Adipose tissue (tissue), 3 donors: Measurements from ENCODE around the gene MGAT4B. TPM values are rescaled to one million over a fixed set of nuclear protein-coding genes. Genes with fewer than 3 reads are reported as not detected.

ENCODE experiments used
- H3K27ac ChIP-seq: one replicate; pipeline ENCODE4 v1.5.1; 2013; ENCODE audit warnings: low read depth, low read length
- WGBS, 3 donors: extraction: QIAGEN DNeasy Blood & Tissue Kit; methylation state at CpG; one replicate each; pipeline ENCODE4 v1.1.7; 2013; 5-methylcytosine and 5-hydroxymethylcytosine counted together
- polyA plus RNA-seq, 3 donors: library from polyadenylated mRNA; stranded (reverse); fragments of 200-250 nt; gene quantifications; one replicate each; pipeline ENCODE4 v1.2.3, GENCODE V29; 2013
- donor health status: healthy with polysubstance abuse.
- donor health status: Bipolar disorder and iron deficiency.
- donor health status: healthy.

MGAT4B gene
- polyA plus RNA-seq, 3 donors: 39.5 to 62.5 (median 45.0) TPM

DNA sequence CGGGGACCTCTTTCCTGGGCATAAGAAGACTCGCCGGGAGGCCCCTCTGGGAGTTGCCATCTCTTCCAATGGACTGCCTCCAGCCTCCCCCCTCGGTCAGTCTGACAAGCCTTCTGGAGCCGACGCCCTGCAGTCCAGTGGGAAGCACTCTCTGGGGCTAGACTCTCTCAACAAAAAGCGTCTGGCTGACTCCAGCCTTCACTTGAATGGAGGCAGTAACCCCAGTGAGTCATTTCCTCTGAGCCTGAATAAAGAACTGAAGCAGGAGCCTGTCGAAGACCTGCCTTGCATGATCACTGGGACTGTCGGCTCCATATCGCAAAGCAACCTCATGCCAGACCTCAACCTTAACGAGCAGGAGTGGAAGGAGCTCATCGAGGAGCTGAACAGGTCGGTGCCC, 41.3 kb downstream of the MGAT4B start:
- 32 to 73% (median 39%) methylated on average over 13 of the region's 13 CpGs for WGBS, 3 donors
- no peak overlapping the region for H3K27ac ChIP-seq

DNA sequence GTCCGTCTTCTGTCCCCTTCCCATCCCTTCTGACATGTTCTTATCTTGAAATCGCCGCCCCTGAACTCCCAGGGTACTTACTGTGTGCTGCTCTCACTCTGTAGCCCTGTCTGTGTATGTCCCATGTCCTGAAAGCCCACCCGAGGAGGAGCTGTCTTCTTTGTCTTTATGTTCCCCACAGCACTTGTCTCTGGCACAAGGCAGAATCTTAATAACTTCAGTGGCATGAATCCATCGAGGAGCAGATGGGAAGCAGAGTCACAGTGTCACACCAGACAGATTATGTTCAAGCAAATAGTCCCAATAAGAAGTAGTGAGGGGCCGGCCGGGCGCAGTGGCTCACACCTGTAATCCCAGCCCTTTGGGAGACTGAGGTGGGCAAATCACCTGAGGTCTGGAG, 42.6 kb downstream of the MGAT4B start:
- 69 to 75% (median 71%) methylated on average over 8 of the region's 8 CpGs for WGBS, 3 donors
- no peak overlapping the region for H3K27ac ChIP-seq

DNA sequence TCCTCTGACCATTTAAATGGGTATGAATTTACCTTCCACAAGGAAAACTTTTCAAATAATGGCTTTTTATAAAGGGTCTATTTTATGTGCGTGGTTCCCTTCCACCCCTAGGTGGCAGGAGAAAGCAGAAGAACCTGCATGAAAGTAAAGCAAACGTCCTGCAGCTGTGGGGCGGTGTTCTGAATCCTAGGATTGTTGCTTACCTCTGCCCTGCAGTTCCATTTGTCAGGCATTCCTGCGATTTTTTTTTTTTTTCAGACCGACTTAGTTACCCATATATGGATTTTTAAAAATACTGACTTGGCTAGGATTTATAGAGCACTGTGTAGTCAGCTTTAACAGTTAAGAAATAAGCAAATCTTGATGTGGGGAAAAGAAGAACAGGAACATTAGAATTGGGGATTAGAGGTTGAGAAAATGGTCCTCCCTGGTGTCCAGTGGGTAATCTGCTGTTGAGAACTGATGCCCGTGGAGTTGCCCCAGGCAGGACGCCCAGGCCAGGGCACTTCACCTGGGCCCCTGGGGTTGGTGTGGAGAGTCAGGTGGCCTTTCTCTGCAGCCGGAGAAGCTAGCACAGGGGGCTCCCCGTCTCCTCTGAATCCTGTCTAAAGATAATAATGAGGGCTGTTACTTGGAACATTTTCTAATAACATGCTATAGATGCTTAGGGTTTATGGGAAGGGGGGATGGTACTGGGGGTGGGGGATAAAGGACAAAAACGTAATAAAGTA, 43.3 kb downstream of the MGAT4B start:
- H3K27ac ChIP-seq: no peak overlapping the region
- 21 to 27% (median 27%) methylated on average over 10 of the region's 10 CpGs for WGBS, 3 donors

DNA sequence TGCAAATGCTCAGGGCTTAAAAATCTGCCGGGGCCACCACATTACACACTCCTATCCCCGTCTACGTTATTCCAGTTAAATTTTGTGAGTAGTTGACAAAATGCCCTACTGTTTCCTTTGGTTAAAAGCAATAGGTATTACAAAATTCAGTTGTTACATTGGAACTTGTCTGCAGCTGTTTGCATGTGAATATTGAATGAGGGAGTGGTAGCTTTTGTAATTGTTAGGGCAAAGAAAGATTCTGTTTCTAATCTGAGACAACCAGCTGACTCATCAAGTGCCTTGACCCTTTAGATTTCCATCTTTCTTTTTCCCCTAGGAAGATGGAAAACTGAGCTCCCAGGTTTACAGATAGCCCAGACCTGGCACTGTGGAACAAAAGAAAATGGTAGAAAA, 43.9 kb downstream of the MGAT4B start:
- WGBS, 3 donors: 16 to 23% (median 18%) methylated on average over 3 of the region's 3 CpGs
- no peak overlapping the region for H3K27ac ChIP-seq

DNA sequence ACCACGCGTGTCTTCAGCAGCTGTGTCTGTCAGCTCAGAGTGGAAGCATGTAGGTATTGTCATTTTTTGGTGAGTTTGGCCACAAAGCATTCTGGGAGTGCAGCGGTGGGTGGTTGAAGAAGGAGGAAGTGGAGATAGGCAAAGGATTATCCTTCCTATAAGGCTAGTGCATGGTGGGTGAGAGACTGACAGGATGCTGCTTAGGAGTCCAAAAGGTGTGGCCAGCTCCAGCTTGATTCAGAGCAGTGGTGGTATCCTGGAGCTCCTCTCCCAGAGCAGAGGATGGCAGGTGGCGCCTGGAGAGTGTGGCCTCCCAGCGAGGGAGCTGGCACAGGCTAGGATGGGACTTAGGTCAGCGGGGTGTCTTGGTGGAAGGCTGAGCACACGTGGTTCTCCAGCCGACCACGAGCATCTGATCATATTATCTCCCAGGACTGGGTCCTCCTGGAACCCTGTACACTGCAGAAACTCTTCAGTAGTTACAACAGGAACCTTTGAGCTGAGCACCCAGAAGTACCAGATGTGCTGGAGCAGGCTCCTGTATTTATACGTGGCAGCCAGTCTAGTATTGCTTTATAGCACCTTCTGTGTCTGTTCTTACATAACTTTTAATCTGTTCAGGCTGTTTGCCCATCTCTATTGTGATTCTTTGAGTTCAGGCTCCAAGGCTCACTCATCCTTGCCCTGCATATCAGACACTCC, 44.4 kb downstream of the MGAT4B start:
- no peak overlapping the region for H3K27ac ChIP-seq
- 38 to 44% (median 40%) methylated on average over 10 of the region's 10 CpGs for WGBS, 3 donors

DNA sequence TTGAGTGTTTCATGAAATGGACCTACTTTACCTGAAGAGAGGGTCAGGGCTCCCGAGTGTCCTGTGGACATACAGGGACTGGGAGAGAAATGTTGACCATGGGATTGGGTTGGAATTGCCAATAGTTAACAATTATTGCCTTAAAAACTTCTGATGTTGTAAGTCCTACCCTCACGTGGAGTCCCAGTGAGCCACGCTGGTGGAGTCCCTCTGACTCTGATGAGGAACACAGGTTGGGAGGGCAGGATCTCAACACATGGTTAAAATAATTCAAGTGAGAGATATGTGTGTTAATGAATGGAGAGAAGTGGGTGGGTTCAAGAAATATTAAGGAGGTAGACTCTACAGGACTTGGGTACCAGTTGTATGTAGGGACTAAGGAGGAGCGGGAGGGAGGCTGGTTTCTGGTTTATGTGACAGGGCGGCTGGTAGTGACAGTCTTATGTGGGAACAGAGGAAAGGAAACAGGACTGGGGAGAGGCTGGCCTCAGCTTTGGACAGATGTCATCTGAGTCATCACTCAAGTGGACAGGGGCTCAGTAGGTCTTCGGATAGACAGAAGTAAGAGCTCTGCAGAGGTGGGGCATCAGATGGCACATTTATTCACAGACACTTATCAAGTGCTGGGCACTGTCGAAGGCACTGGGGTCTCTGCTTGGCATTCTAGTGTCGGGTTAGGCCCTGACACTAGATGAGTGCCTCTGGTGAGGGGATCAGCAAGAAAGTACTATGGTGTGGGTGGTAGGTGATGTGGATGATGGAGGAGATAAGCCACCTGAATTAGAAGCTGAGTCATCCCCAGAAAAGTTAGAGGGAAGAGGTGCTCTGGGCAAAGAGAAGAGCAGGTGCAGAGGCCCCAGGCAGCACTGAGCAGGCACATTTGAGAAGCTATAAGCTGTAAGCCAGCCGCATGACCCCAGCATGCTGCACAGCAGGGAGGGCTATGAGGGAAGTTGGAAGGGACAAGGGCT, 46.8 kb downstream of the MGAT4B start:
- WGBS, 3 donors: 77 to 91% (median 79%) methylated on average over 9 of the region's 9 CpGs
- no peak overlapping the region for H3K27ac ChIP-seq

DNA sequence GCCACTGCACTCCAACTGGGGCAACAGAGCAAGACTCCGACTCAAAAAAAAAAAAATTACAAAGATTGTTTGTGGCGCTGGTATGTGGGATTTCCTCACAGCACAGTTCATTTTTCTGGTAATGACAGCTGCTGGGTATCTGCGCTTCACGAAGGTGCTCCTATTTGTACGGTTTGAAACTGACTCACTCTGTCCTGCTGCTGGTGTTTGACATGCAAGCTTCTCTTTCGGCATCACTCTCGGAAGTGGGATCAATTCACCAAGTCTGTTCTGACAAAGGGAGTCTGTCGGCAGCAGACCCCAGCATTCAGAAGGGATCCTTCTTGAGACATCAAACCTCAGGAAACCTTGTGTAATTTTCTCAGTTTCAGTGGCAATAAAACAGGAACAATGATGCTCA, 47.7 kb downstream of the MGAT4B start:
- H3K27ac ChIP-seq: no peak overlapping the region
- 53 to 76% (median 56%) methylated on average over 8 of the region's 8 CpGs for WGBS, 3 donors

DNA sequence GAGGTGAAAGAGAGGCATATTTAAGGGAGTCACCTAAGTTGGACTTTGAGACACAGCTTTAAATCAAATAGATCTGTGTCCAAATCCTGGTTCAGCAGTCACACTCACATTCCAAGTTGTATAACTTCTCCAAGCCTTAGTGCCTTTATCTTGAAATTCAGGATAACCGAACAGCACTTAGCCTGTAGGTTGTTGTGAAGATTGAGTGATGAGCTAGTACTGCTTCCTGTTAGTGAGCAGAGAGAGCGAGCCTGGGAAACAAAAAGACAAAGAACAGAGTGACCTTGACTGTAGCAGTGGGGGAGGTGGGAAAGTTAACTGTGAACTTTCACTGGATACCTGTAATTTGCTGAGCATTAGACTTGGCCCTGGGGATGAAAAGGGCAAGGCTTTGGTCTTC, 51.6 kb downstream of the MGAT4B start:
- 15 to 59% (median 51%) methylated on average over 2 of the region's 2 CpGs for WGBS, 3 donors
- no peak overlapping the region for H3K27ac ChIP-seq

DNA sequence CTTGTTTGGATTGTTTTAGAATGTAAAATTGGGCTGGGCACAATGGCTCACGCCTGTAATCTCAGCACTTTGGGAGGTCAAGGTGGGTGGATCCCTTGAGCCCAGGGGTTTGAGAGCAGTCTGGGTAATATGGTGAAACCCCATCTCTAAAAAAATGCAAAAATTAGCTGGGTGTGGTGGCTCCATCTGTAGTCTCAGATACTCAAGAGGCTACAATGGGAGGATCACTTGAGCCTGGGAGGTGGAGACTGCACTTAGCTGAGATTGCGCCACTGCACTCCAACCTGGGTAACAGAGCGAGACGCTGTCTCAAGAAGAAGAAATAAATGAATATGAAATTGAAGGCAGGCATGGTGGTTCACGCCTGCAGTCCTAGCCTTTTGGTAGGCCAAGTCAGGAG, 52.7 kb downstream of the MGAT4B start:
- no peak overlapping the region for H3K27ac ChIP-seq
- 82 to 99% (median 86%) methylated on average over 5 of the region's 5 CpGs for WGBS, 3 donors

DNA sequence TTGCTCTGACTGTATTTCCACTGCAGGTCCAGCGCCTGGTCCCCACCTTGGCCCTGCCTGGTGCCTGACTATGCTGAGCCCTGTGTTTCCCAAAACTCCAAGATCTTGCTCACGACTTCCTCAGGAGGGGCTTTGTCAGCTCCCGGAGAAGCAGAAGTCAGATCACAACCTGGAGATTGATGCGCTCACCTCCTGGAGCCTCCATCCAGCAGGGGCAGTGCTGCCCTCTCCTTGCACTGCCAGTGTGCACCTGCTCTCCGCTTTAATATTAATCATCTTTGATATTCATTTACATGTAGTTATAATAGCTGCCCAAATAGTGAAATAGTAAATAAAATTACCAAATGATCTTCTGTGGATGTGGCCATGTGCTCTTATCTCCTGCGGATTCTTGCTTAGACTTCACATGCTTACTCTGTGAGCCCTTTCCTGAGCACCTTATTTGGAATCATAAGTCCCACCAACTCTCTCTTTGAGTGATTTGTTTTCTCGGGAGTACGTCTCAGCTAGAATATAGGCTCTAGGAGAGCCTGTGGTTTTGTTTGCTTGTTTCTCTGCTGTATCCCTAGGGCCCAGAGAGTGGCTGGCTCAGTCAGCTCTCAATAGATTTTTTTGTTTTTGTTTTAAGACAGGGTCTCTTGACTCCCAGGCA, 56.7 kb downstream of the MGAT4B start:
- 80 to 89% (median 88%) methylated on average over 8 of the region's 8 CpGs for WGBS, 3 donors
- no peak overlapping the region for H3K27ac ChIP-seq

DNA sequence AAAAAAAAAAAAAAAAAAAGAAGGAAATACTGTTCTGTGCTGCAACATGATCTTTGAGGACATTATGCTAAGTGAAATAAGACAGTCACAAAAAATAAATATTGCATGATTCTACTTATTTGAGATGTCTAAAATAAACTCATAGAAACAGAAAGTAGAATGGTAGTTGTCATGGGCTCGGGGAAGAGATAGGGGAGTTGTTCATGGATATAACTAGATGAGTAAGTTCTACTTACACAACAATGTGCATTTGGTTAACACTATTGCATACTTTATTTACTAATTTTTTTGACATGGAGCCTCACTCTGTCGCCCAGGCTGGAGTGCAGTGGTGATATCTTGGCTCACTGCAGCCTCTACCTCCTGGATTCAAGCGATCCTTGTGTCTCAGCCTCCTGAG, 58.9 kb downstream of the MGAT4B start:
- WGBS, 3 donors: 84 to 96% (median 90%) methylated on average over 3 of the region's 3 CpGs
- H3K27ac ChIP-seq: no peak overlapping the region

Other genes with a start within 250 kb of the MGAT4B start
- gene HNRNPH1, start 183.2 kb downstream of the MGAT4B start, polyA plus RNA-seq: 100 to 1,000 TPM; 187 to 231 (median 195) TPM
- under 1 TPM in 1 of 3 donors, not detected in 2; 0.25 TPM for gene CBY3, start 125.8 kb downstream of the MGAT4B start, polyA plus RNA-seq
- gene CANX, start 107.9 kb downstream of the MGAT4B start, polyA plus RNA-seq: 100 to 1,000 TPM; 123 to 139 (median 135) TPM
- gene MAML1, start 74.0 kb downstream of the MGAT4B start, polyA plus RNA-seq: 10 to 100 TPM in 2 of 3 donors, 1 to 10 TPM in 1; 8.9 to 12.9 (median 10.0) TPM
- gene LTC4S, start 12.9 kb downstream of the MGAT4B start, polyA plus RNA-seq: 10 to 100 TPM in 2 of 3 donors, 1 to 10 TPM in 1; 4.3 to 13.2 (median 12.8) TPM
- 100 to 1,000 TPM; 149 to 259 (median 177) TPM for gene SQSTM1, start 14.0 kb upstream of the MGAT4B start, polyA plus RNA-seq
- gene MRNIP, start 52.0 kb upstream of the MGAT4B start, polyA plus RNA-seq: 10 to 100 TPM; 20.4 to 22.4 (median 21.7) TPM
- 10 to 100 TPM; 49.1 to 82.3 (median 80.3) TPM for gene TBC1D9B, start 101.0 kb upstream of the MGAT4B start, polyA plus RNA-seq